Measurements from ENCODE around the gene NOL9. TPM values are rescaled to one million over a fixed set of nuclear protein-coding genes. Genes with fewer than 3 reads are reported as not detected.

Gene NOL9
- total and polyA plus RNA-seq, 8 donors = 2.7 to 150 (median 23.5) TPM

- H3K27ac ChIP-seq = peak overlapping the region; percentile 81 to 87 (median 87)
- intact Hi-C loops (cut with DNase I; ENCODE audit: low total_unique reads) = no loop called here
- peaks cover 0 to 5% (median 0%) of the 10 kb centered on the region in 3 donors for H3K27me3 ChIP-seq
- TF ChIP-seq CTCF (IDR thresholded peaks at IDR 0.05) (no peak), POLR2AphosphoS5 (IDR thresholded peaks at IDR 0.05) (peak in 2 of 3 donors; percentile 63 to 69), EP300 (IDR thresholded peaks at IDR 0.05) (no peak)
- H3K36me3 ChIP-seq = peaks cover 3 to 54% (median 47%) of the 10 kb centered on the region in 4 donors
- H3K4me1 ChIP-seq = peaks cover 0 to 22% (median 11%) of the 10 kb centered on the region in 4 donors
- peak; percentile 87 to 94 for DNase-seq
- H3K4me3 ChIP-seq = peak overlapping the region in 3 of 4 donors; percentile 27 to 49 (median 31)
- H3K9me3 ChIP-seq = no peaks in the 10 kb centered on the region
- 32 to 75% (median 47%) methylated on average over 7 of the region's 7 CpGs for WGBS, 5 donors
Measured at GRCh38 chr1:6471970-6472368, 82.3 kb downstream of the NOL9 start.

Small RNA genes within 50 kb of the gene (small RNA-seq; reads per million reads assigned to genes)
- 0 reads per million in 4 donors for gene RNU6-731P

Other genes with a start within 250 kb of the NOL9 start
- gene ACOT7, start 160.7 kb downstream of the NOL9 start, total RNA-seq = 10 to 100 TPM in 3 of 5 donors, 1 to 10 TPM in 1, not detected in 1; 9.4 to 69.8 (median 22.6) TPM
- 10 to 100 TPM; 17.7 to 26.3 (median 19.4) TPM for gene ACOT7, start 160.7 kb downstream of the NOL9 start, polyA plus RNA-seq
- gene HES2, start 134.6 kb downstream of the NOL9 start, total RNA-seq = 100 to 1,000 TPM in 1 of 5 donors, not detected in 4; 231 TPM
- gene HES2, start 134.6 kb downstream of the NOL9 start, polyA plus RNA-seq = 10 to 100 TPM in 1 of 3 donors, not detected in 2; 18.4 TPM
- 10 to 100 TPM in 1 of 5 donors, 1 to 10 TPM in 2, not detected in 2; 1.8 to 68.4 (median 4.9) TPM for gene ESPN, start 129.7 kb downstream of the NOL9 start, total RNA-seq
- gene ESPN, start 129.7 kb downstream of the NOL9 start, polyA plus RNA-seq = 10 to 100 TPM in 1 of 3 donors, 1 to 10 TPM in 2; 1.5 to 18.0 (median 4.7) TPM
- 100 to 1,000 TPM in 1 of 5 donors, 10 to 100 TPM in 2, 1 to 10 TPM in 2; 6.1 to 215 (median 21.4) TPM for gene TNFRSF25, start 88.3 kb downstream of the NOL9 start, total RNA-seq
- gene TNFRSF25, start 88.3 kb downstream of the NOL9 start, polyA plus RNA-seq = 10 to 100 TPM in 1 of 3 donors, 1 to 10 TPM in 2; 2.7 to 41.6 (median 2.9) TPM
- gene PLEKHG5, start 62.8 kb downstream of the NOL9 start, total RNA-seq = 10 to 100 TPM in 2 of 5 donors, 1 to 10 TPM in 3; 4.9 to 58.8 (median 9.8) TPM
- gene PLEKHG5, start 62.8 kb downstream of the NOL9 start, polyA plus RNA-seq = 1 to 10 TPM; 1.4 to 7.2 (median 1.8) TPM
- gene TAS1R1, start 794 bp upstream of the NOL9 start, total RNA-seq = not detected
- under 1 TPM in 2 of 3 donors, not detected in 1; 0.08 to 0.12 TPM for gene TAS1R1, start 794 bp upstream of the NOL9 start, polyA plus RNA-seq
- 100 to 1,000 TPM in 1 of 5 donors, 10 to 100 TPM in 4; 22.6 to 139 (median 25.7) TPM for gene ZBTB48, start 25.5 kb upstream of the NOL9 start, total RNA-seq
- gene ZBTB48, start 25.5 kb upstream of the NOL9 start, polyA plus RNA-seq = 10 to 100 TPM; 34.8 to 64.4 (median 61.3) TPM
- gene KLHL21, start 48.4 kb upstream of the NOL9 start, total RNA-seq = 10 to 100 TPM; 13.0 to 59.8 (median 34.5) TPM
- gene KLHL21, start 48.4 kb upstream of the NOL9 start, polyA plus RNA-seq = 10 to 100 TPM in 1 of 3 donors, 1 to 10 TPM in 2; 9.2 to 15.4 (median 9.8) TPM
- gene PHF13, start 59.2 kb upstream of the NOL9 start, total RNA-seq = 10 to 100 TPM in 2 of 5 donors, 1 to 10 TPM in 3; 2.7 to 16.9 (median 7.5) TPM
- gene PHF13, start 59.2 kb upstream of the NOL9 start, polyA plus RNA-seq = 1 to 10 TPM; 4.5 to 6.7 (median 5.7) TPM
- 100 to 1,000 TPM in 1 of 5 donors, 10 to 100 TPM in 2, 1 to 10 TPM in 2; 5.8 to 116 (median 10.4) TPM for gene THAP3, start 70.4 kb upstream of the NOL9 start, total RNA-seq
- 10 to 100 TPM; 17.9 to 27.6 (median 26.6) TPM for gene THAP3, start 70.4 kb upstream of the NOL9 start, polyA plus RNA-seq
- gene DNAJC11, start 147.3 kb upstream of the NOL9 start, total RNA-seq = 10 to 100 TPM; 22.8 to 93.9 (median 63.9) TPM
- gene DNAJC11, start 147.3 kb upstream of the NOL9 start, polyA plus RNA-seq = 10 to 100 TPM; 20.0 to 27.2 (median 24.4) TPM
- gene CAMTA1, start 230.9 kb upstream of the NOL9 start, total RNA-seq = 100 to 1,000 TPM in 3 of 5 donors, 10 to 100 TPM in 2; 42.8 to 213 (median 109) TPM
- 100 to 1,000 TPM; 126 to 154 (median 132) TPM for gene CAMTA1, start 230.9 kb upstream of the NOL9 start, polyA plus RNA-seq

Measured in stomach (tissue), 9 donors.